GM03348 (cell line): Measurements from ENCODE around the gene STK32B.

Experiments
- DNase-seq: peaks from one replicate; pipeline ENCODE4 v3.0.0; 2012; ENCODE audit warnings: low spot score

The STK32B gene

GRCh38 chr4:5125321-5125720 lies 74.0 kb downstream of the STK32B start:
- no peak for DNase-seq

- no peak for DNase-seq
Observed at GRCh38 chr4:5126231-5126630, 75.0 kb downstream of the STK32B start.

GRCh38 chr4:5126857-5127256 lies 75.6 kb downstream of the STK32B start:
- DNase-seq, result no peak

- DNase-seq, result no peak
Observed at GRCh38 chr4:5127556-5127955, 76.3 kb downstream of the STK32B start.

- no peak for DNase-seq
Observed at GRCh38 chr4:5128569-5128968, 77.3 kb downstream of the STK32B start.

GRCh38 chr4:5133201-5133600 lies 81.9 kb downstream of the STK32B start:
- no peak for DNase-seq

GRCh38 chr4:5133933-5134594 lies 82.8 kb downstream of the STK32B start:
- DNase-seq, result no peak

GRCh38 chr4:5134620-5135019 lies 83.3 kb downstream of the STK32B start:
- no peak for DNase-seq

GRCh38 chr4:5137226-5137625 lies 85.9 kb downstream of the STK32B start:
- no peak for DNase-seq

- peak; percentile 62 for DNase-seq
Observed at GRCh38 chr4:5137927-5138326, 86.6 kb downstream of the STK32B start.

- no peak for DNase-seq
Observed at GRCh38 chr4:5138389-5138788, 87.1 kb downstream of the STK32B start.

GRCh38 chr4:5139141-5139540 lies 87.9 kb downstream of the STK32B start:
- no peak for DNase-seq

- no peak for DNase-seq
Observed at GRCh38 chr4:5141802-5142201, 90.5 kb downstream of the STK32B start.

- DNase-seq, result peak; percentile 28
Observed at GRCh38 chr4:5142726-5143125, 91.4 kb downstream of the STK32B start.

- no peak for DNase-seq
Observed at GRCh38 chr4:5143306-5143861, 92.1 kb downstream of the STK32B start.

GRCh38 chr4:5143940-5144339 lies 92.7 kb downstream of the STK32B start:
- DNase-seq, result peak; percentile 15

GRCh38 chr4:5144384-5144783 lies 93.1 kb downstream of the STK32B start:
- DNase-seq, result no peak

GRCh38 chr4:5146248-5146647 lies 95.0 kb downstream of the STK32B start:
- DNase-seq, result no peak

GRCh38 chr4:5152521-5152920 lies 101.2 kb downstream of the STK32B start:
- DNase-seq, result no peak

- DNase-seq, result peak; percentile 30
Observed at GRCh38 chr4:5156682-5157081, 105.4 kb downstream of the STK32B start.

GRCh38 chr4:5157791-5158770 lies 106.8 kb downstream of the STK32B start:
- DNase-seq, result peak; percentile 64

GRCh38 chr4:5158825-5159224 lies 107.5 kb downstream of the STK32B start:
- no peak for DNase-seq

- no peak for DNase-seq
Observed at GRCh38 chr4:5160668-5161067, 109.4 kb downstream of the STK32B start.
